Right kidney (tissue), 9 donors: Measurements from ENCODE around the gene CASKIN2.

Source experiments
- DNase-seq: peaks from one replicate; pipeline ENCODE4 v3.0.0-alpha.2; 2016
- long read RNA-seq, 8 donors: transcript quantifications; one replicate each; lab custom pipeline, GENCODE V29; 2026

Gene CASKIN2
- long read RNA-seq, donor 1: 0 reads
- long read RNA-seq, donor 2, partial matches to known transcripts: 6 of 7 reads
- long read RNA-seq, donor 2, other reads (novel, unspliced or antisense): 0 of 7 reads
- long read RNA-seq, donor 3, partial matches to known transcripts: 6 of 6 reads
- long read RNA-seq, donor 3, other reads (novel, unspliced or antisense): 0 of 6 reads
- long read RNA-seq, donor 4, partial matches to known transcripts: 20 of 20 reads
- long read RNA-seq, donor 4, other reads (novel, unspliced or antisense): 0 of 20 reads
- long read RNA-seq, donor 5, partial matches to known transcripts: 5 of 5 reads
- long read RNA-seq, donor 5, other reads (novel, unspliced or antisense): 0 of 5 reads
- long read RNA-seq, donor 6, partial matches to known transcripts: 8 of 9 reads
- long read RNA-seq, donor 6, other reads (novel, unspliced or antisense): 0 of 9 reads
- long read RNA-seq, donor 7: 0 reads
- long read RNA-seq, donor 8, full-length matches to known transcripts: 1 of 14 reads
- long read RNA-seq, donor 8, partial matches to known transcripts: 13 of 14 reads
- long read RNA-seq, donor 8, other reads (novel, unspliced or antisense): 0 of 14 reads

- DNase-seq: peak; percentile 99
Observed at GRCh38 chr17:75515496-75516254, at the start of gene CASKIN2. Gene CASKIN2, minus strand, starts transcription at chr17:75515537. Its CDS starts 1,733 bp downstream, at chr17:75513804.

GRCh38 chr17:75565066-75565465, 49.7 kb upstream of the CASKIN2 start:
- no peak for DNase-seq

GRCh38 chr17:75564195-75564594, 48.9 kb upstream of the CASKIN2 start:
- no peak for DNase-seq

- no peak for DNase-seq
Observed at GRCh38 chr17:75563063-75563758, 47.9 kb upstream of the CASKIN2 start.

GRCh38 chr17:75561927-75562603, 46.7 kb upstream of the CASKIN2 start:
- DNase-seq: no peak

GRCh38 chr17:75559958-75560533, 44.7 kb upstream of the CASKIN2 start:
- DNase-seq: no peak

GRCh38 chr17:75558666-75559530, 43.6 kb upstream of the CASKIN2 start:
- no peak for DNase-seq

- no peak for DNase-seq
Observed at GRCh38 chr17:75557852-75558665, 42.7 kb upstream of the CASKIN2 start.

- DNase-seq: peak; percentile 72
Observed at GRCh38 chr17:75557075-75557851, 41.9 kb upstream of the CASKIN2 start.

GRCh38 chr17:75555679-75556153, 40.4 kb upstream of the CASKIN2 start:
- no peak for DNase-seq

GRCh38 chr17:75553295-75554110, 38.2 kb upstream of the CASKIN2 start:
- DNase-seq: no peak

- peak; percentile 42 for DNase-seq
Observed at GRCh38 chr17:75552425-75553294, 37.3 kb upstream of the CASKIN2 start.

- DNase-seq: no peak
Observed at GRCh38 chr17:75551266-75551665, 35.9 kb upstream of the CASKIN2 start.

- no peak for DNase-seq
Observed at GRCh38 chr17:75550139-75550465, 34.8 kb upstream of the CASKIN2 start.

- peak; percentile 78 for DNase-seq
Observed at GRCh38 chr17:75549246-75550138, 34.2 kb upstream of the CASKIN2 start.

GRCh38 chr17:75548813-75549212, 33.5 kb upstream of the CASKIN2 start:
- DNase-seq: no peak
